Neutrophil (primary cell): ENCODE measurements around the gene CDK6.

Source experiments
- H3K27ac ChIP-seq: fragments of 200-600 bp; sonication (generic); 2 replicates; pipeline ENCODE4 v1.5.1; 2016; ENCODE audit warnings: mild to moderate bottlenecking, moderate library complexity
- H3K27me3 ChIP-seq: fragments of 200-600 bp; sonication (generic); 2 replicates; pipeline ENCODE4 v1.6.0; 2016; ENCODE audit warnings: mild to moderate bottlenecking
- H3K36me3 ChIP-seq: fragments of 200-600 bp; sonication (generic); 2 replicates; pipeline ENCODE4 v1.5.1; 2017
- H3K4me1 ChIP-seq, 2 experiments: fragments of 200-600 bp in 1 of 2; sonication (generic) in 1 of 2; 1 replicate in 1 of 2; 2 replicates in 1 of 2; pipeline versions ENCODE4 v1.5.1 to v1.6.1; 2013 to 2016; ENCODE audit warnings: low read depth in 1 of 2, low read length in 1 of 2, mild to moderate bottlenecking in 1 of 2, moderate library complexity in 1 of 2; ENCODE audit not compliant: control insufficient read depth in 1 of 2, insufficient read depth in 1 of 2
- H3K4me3 ChIP-seq, 2 experiments: fragments of 200-600 bp in 1 of 2; sonication (generic) in 1 of 2; 1 replicate in 1 of 2; 2 replicates in 1 of 2; pipeline ENCODE4 v1.5.1; 2013 to 2016; ENCODE audit warnings: low read depth in 1 of 2, low read length in 1 of 2, mild to moderate bottlenecking in 1 of 2, moderate library complexity in 1 of 2
- H3K9me3 ChIP-seq: fragments of 200-600 bp; sonication (generic); 2 replicates; pipeline ENCODE4 v1.5.1; 2016
- TF ChIP-seq, protein P1 (sequence below): fragments of 200-600 bp; sonication (generic); IDR thresholded peaks from 2 replicates; pipeline ENCODE4 v1.5.1; 2016; ENCODE audit warnings: antibody characterized with exemption

Gene CDK6

DNA sequence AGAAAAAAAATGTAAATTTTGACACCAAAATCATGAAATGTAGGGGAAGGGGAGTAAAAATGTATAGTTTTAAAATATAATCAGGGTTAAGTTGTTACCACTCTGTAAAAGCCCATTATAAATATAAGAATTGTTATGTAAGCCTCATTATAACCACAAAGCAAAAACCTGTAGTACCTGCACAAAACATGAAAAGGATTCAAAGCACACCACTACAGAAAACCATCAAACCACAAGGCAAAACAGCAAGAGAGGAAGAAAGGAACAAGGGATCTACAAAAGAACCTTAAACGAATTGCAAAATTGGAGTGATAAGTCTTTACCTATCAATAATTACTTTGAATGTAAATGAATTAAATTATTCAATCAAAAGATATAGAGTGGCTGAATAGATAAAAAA, 41.0 kb upstream of the CDK6 start:
- no peaks in the 10 kb centered on the region for H3K9me3 ChIP-seq
- TF ChIP-seq, protein P1, sequence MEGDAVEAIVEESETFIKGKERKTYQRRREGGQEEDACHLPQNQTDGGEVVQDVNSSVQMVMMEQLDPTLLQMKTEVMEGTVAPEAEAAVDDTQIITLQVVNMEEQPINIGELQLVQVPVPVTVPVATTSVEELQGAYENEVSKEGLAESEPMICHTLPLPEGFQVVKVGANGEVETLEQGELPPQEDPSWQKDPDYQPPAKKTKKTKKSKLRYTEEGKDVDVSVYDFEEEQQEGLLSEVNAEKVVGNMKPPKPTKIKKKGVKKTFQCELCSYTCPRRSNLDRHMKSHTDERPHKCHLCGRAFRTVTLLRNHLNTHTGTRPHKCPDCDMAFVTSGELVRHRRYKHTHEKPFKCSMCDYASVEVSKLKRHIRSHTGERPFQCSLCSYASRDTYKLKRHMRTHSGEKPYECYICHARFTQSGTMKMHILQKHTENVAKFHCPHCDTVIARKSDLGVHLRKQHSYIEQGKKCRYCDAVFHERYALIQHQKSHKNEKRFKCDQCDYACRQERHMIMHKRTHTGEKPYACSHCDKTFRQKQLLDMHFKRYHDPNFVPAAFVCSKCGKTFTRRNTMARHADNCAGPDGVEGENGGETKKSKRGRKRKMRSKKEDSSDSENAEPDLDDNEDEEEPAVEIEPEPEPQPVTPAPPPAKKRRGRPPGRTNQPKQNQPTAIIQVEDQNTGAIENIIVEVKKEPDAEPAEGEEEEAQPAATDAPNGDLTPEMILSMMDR = no peak
- H3K4me1 ChIP-seq = no peaks in the 10 kb centered on the region
- H3K36me3 ChIP-seq = no peaks in the 10 kb centered on the region
- no peak overlapping the region for H3K4me3 ChIP-seq
- H3K27ac ChIP-seq = no peak overlapping the region
- H3K27me3 ChIP-seq = no peaks in the 10 kb centered on the region

DNA sequence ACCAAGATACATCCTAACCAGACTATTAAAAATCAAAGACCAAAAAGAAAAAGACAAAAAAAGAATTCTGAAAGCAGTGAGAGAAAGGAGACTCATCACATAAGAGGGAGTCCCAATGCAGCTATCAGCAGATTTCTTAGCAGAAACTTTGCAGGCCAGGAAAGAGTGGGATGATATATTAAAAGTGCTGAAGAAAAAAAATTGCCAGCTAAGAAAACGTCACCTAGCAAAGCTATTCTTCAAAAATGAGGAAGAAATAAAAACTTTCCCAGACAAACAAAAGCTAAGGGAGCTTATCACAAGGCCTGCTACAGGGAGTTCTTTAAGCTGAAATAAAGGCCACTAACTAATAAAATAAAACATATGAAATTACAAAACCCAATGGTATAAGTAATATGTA, 40.5 kb upstream of the CDK6 start:
- H3K4me3 ChIP-seq = no peak overlapping the region
- TF ChIP-seq, protein P1 = no peak
- H3K27me3 ChIP-seq = no peaks in the 10 kb centered on the region
- H3K27ac ChIP-seq = no peak overlapping the region
- H3K4me1 ChIP-seq = no peaks in the 10 kb centered on the region
- no peaks in the 10 kb centered on the region for H3K9me3 ChIP-seq
- H3K36me3 ChIP-seq = no peaks in the 10 kb centered on the region

DNA sequence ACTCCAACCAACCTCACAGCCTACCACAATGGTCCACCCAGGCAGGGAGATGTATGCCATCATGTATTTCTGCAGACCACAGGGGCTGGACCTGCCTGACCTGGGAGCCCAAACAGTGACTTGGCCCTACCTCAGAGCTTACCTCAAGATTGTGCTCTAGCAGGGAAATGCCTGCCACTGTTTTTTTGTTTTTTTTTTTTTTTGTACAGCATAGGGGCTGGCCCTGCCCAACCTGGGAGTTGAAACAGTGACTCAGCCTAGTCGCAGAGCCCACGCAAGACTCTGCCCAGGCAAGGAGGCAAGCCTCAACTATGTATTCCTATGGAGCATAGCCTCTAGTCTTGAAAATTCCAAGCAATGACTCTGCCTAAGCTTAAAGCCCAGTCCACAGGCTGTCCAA, 39.3 kb upstream of the CDK6 start:
- TF ChIP-seq, protein P1 = no peak
- Histone ChIP-seq H3K4me1 (no peaks in the 10 kb centered on the region), H3K36me3 (no peaks in the 10 kb centered on the region), H3K27me3 (no peaks in the 10 kb centered on the region), H3K27ac (no peak overlapping the region), H3K9me3 (no peaks in the 10 kb centered on the region), H3K4me3 (no peak overlapping the region)

DNA sequence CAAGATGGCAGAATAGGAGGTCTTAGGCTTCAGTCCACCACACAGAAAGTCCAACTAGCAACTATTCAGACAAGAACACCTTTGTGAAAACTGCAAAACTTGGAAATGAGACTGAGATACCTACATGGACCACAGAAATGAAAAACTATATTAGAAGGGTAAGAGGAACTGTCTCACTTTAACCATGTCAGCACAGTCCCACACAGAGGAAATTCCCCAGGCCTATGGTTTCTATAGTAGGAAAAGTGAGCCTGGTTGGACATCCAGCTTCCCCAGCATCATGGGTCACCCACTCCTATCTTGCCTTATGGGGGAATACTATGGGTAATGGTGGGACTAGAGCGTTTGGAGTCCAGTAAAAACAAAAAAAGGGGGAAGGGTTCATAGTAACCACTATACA, 38.8 kb upstream of the CDK6 start:
- TF ChIP-seq, protein P1 = no peak
- no peak overlapping the region for H3K27ac ChIP-seq

DNA sequence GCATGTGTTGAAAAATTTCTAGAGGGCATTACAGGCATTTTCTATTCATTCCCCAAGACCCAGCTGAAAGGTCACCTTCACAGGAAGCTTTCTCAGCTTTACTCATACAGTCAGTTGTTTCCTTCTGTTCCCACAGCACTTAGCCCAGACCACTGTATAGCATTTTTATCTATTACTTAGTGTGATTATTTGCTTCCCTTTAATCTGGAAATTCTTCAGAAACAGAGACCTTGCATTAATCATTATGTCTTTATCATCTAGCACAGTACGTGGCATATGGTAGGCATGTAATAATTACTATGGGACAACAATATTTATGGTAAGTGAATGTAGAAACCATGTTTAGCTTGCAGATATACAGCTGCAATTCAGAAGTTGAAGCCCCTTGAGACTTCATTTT, 38.2 kb upstream of the CDK6 start:
- H3K4me3 ChIP-seq = no peak overlapping the region
- H3K27ac ChIP-seq = no peak overlapping the region
- H3K9me3 ChIP-seq = no peaks in the 10 kb centered on the region
- TF ChIP-seq, protein P1 = no peak
- no peaks in the 10 kb centered on the region for H3K36me3 ChIP-seq
- H3K27me3 ChIP-seq = no peaks in the 10 kb centered on the region
- no peaks in the 10 kb centered on the region for H3K4me1 ChIP-seq

More for the DNA sequence above, 38.8 kb upstream of the CDK6 start:
- H3K27me3 ChIP-seq = no peaks in the 10 kb centered on the region
- H3K4me3 ChIP-seq = no peak overlapping the region
- no peaks in the 10 kb centered on the region for H3K9me3 ChIP-seq
- no peaks in the 10 kb centered on the region for H3K36me3 ChIP-seq
- no peaks in the 10 kb centered on the region for H3K4me1 ChIP-seq

DNA sequence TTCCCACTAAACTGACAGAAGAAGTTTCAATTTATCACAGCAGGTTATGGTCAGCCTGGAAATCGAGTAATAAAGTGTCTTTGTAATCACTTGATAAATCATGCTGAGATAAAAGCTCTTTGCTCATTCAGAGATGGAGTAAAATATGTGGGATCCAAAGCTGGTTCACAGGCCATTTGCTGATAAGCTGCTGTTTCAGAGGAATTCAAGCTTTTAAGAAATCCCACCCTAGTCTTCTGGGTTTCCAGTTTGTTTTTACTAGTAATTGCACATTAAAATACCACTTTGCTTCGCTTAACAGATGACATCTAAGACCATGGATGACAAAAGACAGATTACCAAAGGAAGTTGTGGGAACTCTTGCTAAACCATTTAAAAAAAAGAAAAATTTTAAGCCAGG, 37.4 kb upstream of the CDK6 start:
- TF ChIP-seq, protein P1 = no peak
- Histone ChIP-seq H3K27me3 (no peaks in the 10 kb centered on the region), H3K4me1 (no peaks in the 10 kb centered on the region), H3K36me3 (no peaks in the 10 kb centered on the region), H3K4me3 (no peak overlapping the region), H3K27ac (no peak overlapping the region), H3K9me3 (no peaks in the 10 kb centered on the region)
